ENCODE data around the gene DYNC1LI2. TPM values are rescaled to one million over a fixed set of nuclear protein-coding genes. Genes with fewer than 3 reads are reported as not detected.

DYNC1LI2 gene
- total and polyA plus RNA-seq, 9 of the 15 experiments (the other 6 are each of a cell fraction or from before 2014, with no cell fraction given): 5.1 to 48.9 (median 38.2) TPM

DNA sequence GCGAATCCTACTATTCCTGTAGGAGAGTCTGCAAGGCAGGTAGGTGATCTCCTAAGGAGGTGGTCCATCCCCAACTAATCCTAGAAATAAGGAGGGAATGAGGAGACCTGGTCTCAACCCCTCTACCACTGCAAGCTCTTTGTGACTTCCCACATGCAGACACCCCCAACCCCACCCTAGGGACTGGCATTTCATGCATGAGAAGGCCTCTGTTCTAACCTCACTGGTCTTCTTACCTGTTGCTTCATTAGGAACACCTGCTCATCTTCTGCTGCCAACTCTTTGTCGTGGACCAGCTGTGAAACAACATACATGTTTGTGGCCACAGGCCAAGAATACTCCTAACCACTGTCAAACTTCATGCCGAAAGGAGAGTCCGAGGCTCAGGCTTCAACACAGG is 22.6 kb downstream of the DYNC1LI2 start:
- no peak overlapping the region for H3K4me2 ChIP-seq (ENCODE audit: insufficient read depth, low read length)
- in situ Hi-C loops (cut with MboI) (no loop called here), intact Hi-C loops (cut with micrococcal nuclease) (loop anchor here (1.0 to 10.0 kb wide), 2 partner anchors 139 to 324 kb away; no protein-coding TSS in a partner anchor)
- POLR2A ChIA-PET: no interaction called here
- 88% methylated on average over 4 of the region's 4 CpGs for WGBS (ENCODE audit: insufficient coverage, low coverage, missing lambda C conversion rate)
- no peaks in the 10 kb centered on the region; the same call in 1 of the 2 replicates for H4K20me1 ChIP-seq (replicated peaks; ENCODE audit: control insufficient read depth, insufficient read depth, low read length)
- H3K27me3 ChIP-seq (ENCODE audit: control insufficient read depth in 2 of 2, insufficient read depth in 2 of 2, low read length in 2 of 2): no peaks in the 10 kb centered on the region
- FAIRE-seq: no peak
- no peaks in the 10 kb centered on the region for H3K4me1 ChIP-seq (replicated peaks in 1 of 2; ENCODE audit: control insufficient read depth in 2 of 2, insufficient read depth in 2 of 2, low read length in 2 of 2)
- no peak for DNase-seq (ENCODE audit: extremely low read depth in 1 of 4, low spot score in 3 of 4)
- H3K9me3 ChIP-seq (replicated peaks; ENCODE audit: control insufficient read depth, insufficient read depth, low read depth, low read length): no peaks in the 10 kb centered on the region
- BruUV-seq (replicated peaks): no TSS peak
- H3K9ac ChIP-seq (ENCODE audit: insufficient read depth in 1 of 2, low read depth in 2 of 2, low read length in 2 of 2): no peak overlapping the region
- no peak overlapping the region for H2AFZ ChIP-seq (ENCODE audit: low read depth, low read length)
- no peaks in the 10 kb centered on the region for H3K79me2 ChIP-seq (ENCODE audit: control insufficient read depth, insufficient read depth, low read length)
- CTCF ChIA-PET (ENCODE audit: low intra/inter-chr PET ratio): interaction anchor here (1.2 kb wide), 1 partner anchor 139 kb away, joined by 3 read pairs; no protein-coding TSS in a partner anchor
- no peak overlapping the region for H3K4me3 ChIP-seq
- peak; percentile 13; the same call in 1 of the 3 replicates for ATAC-seq
- peaks cover 93% of the 10 kb centered on the region for H3K36me3 ChIP-seq (ENCODE audit: control insufficient read depth, insufficient read depth, low read length)
- H3K27ac ChIP-seq (ENCODE audit: extremely low read depth, low read depth, low read length): no peak overlapping the region
- no peaks in the 10 kb centered on the region for H3K9me1 ChIP-seq (ENCODE audit: control insufficient read depth, insufficient read depth, low read length)
- TF ChIP-seq XRCC4 (IDR thresholded peaks at IDR 0.05; ENCODE audit: extremely low read depth, insufficient read depth, insufficient read length): no peak
- TF ChIP-seq, protein P1, sequence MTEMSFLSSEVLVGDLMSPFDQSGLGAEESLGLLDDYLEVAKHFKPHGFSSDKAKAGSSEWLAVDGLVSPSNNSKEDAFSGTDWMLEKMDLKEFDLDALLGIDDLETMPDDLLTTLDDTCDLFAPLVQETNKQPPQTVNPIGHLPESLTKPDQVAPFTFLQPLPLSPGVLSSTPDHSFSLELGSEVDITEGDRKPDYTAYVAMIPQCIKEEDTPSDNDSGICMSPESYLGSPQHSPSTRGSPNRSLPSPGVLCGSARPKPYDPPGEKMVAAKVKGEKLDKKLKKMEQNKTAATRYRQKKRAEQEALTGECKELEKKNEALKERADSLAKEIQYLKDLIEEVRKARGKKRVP (CRISPR knock-in tag; IDR thresholded peaks at IDR 0.05): no peak
- TF ChIP-seq ZBTB17 (CRISPR knock-in tag; IDR thresholded peaks at IDR 0.05): no peak
- TF ChIP-seq MAFK (IDR thresholded peaks at IDR 0.05; ENCODE audit: low read length): no peak
- no peak for TF ChIP-seq MXI1 (IDR thresholded peaks at IDR 0.05; ENCODE audit: low read depth, low read length)
- TF ChIP-seq PHF8 (IDR thresholded peaks at IDR 0.05; ENCODE audit: borderline replicate concordance, low read length): no peak
- TF ChIP-seq ZNF696 (CRISPR knock-in tag; conservative IDR thresholded peaks at IDR 0.05): no peak
- no peak for TF ChIP-seq ZKSCAN8 (CRISPR knock-in tag; IDR thresholded peaks at IDR 0.05)
- TF ChIP-seq SRSF1 (IDR thresholded peaks at IDR 0.05; ENCODE audit: low read depth, low read length): no peak
- TF ChIP-seq, protein P2, sequence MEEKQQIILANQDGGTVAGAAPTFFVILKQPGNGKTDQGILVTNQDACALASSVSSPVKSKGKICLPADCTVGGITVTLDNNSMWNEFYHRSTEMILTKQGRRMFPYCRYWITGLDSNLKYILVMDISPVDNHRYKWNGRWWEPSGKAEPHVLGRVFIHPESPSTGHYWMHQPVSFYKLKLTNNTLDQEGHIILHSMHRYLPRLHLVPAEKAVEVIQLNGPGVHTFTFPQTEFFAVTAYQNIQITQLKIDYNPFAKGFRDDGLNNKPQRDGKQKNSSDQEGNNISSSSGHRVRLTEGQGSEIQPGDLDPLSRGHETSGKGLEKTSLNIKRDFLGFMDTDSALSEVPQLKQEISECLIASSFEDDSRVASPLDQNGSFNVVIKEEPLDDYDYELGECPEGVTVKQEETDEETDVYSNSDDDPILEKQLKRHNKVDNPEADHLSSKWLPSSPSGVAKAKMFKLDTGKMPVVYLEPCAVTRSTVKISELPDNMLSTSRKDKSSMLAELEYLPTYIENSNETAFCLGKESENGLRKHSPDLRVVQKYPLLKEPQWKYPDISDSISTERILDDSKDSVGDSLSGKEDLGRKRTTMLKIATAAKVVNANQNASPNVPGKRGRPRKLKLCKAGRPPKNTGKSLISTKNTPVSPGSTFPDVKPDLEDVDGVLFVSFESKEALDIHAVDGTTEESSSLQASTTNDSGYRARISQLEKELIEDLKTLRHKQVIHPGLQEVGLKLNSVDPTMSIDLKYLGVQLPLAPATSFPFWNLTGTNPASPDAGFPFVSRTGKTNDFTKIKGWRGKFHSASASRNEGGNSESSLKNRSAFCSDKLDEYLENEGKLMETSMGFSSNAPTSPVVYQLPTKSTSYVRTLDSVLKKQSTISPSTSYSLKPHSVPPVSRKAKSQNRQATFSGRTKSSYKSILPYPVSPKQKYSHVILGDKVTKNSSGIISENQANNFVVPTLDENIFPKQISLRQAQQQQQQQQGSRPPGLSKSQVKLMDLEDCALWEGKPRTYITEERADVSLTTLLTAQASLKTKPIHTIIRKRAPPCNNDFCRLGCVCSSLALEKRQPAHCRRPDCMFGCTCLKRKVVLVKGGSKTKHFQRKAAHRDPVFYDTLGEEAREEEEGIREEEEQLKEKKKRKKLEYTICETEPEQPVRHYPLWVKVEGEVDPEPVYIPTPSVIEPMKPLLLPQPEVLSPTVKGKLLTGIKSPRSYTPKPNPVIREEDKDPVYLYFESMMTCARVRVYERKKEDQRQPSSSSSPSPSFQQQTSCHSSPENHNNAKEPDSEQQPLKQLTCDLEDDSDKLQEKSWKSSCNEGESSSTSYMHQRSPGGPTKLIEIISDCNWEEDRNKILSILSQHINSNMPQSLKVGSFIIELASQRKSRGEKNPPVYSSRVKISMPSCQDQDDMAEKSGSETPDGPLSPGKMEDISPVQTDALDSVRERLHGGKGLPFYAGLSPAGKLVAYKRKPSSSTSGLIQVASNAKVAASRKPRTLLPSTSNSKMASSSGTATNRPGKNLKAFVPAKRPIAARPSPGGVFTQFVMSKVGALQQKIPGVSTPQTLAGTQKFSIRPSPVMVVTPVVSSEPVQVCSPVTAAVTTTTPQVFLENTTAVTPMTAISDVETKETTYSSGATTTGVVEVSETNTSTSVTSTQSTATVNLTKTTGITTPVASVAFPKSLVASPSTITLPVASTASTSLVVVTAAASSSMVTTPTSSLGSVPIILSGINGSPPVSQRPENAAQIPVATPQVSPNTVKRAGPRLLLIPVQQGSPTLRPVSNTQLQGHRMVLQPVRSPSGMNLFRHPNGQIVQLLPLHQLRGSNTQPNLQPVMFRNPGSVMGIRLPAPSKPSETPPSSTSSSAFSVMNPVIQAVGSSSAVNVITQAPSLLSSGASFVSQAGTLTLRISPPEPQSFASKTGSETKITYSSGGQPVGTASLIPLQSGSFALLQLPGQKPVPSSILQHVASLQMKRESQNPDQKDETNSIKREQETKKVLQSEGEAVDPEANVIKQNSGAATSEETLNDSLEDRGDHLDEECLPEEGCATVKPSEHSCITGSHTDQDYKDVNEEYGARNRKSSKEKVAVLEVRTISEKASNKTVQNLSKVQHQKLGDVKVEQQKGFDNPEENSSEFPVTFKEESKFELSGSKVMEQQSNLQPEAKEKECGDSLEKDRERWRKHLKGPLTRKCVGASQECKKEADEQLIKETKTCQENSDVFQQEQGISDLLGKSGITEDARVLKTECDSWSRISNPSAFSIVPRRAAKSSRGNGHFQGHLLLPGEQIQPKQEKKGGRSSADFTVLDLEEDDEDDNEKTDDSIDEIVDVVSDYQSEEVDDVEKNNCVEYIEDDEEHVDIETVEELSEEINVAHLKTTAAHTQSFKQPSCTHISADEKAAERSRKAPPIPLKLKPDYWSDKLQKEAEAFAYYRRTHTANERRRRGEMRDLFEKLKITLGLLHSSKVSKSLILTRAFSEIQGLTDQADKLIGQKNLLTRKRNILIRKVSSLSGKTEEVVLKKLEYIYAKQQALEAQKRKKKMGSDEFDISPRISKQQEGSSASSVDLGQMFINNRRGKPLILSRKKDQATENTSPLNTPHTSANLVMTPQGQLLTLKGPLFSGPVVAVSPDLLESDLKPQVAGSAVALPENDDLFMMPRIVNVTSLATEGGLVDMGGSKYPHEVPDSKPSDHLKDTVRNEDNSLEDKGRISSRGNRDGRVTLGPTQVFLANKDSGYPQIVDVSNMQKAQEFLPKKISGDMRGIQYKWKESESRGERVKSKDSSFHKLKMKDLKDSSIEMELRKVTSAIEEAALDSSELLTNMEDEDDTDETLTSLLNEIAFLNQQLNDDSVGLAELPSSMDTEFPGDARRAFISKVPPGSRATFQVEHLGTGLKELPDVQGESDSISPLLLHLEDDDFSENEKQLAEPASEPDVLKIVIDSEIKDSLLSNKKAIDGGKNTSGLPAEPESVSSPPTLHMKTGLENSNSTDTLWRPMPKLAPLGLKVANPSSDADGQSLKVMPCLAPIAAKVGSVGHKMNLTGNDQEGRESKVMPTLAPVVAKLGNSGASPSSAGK (IDR thresholded peaks at IDR 0.05): no peak
- no peak for TF ChIP-seq HEY1 (CRISPR knock-in tag; IDR thresholded peaks at IDR 0.05; ENCODE audit: borderline replicate concordance)
- TF ChIP-seq SIRT6 (IDR thresholded peaks at IDR 0.05; ENCODE audit: low read depth, low read length): no peak

Measured in K562 (cell line).